GM12878 (cell line): ENCODE measurements around the gene CHN2. TPM values are rescaled to one million over a fixed set of nuclear protein-coding genes. Genes with fewer than 3 reads are reported as not detected.

Experiments used
- ATAC-seq: fragments of 200-7000 bp; cut with Tn5 transposase; 3 replicates; pipeline ENCODE4 v1.9.1; 2020; ENCODE audit warnings: mild to moderate bottlenecking, moderate library complexity
- BruUV-seq: library from RNA; stranded (reverse); fragments of 400-500 nt; replicated peaks from 2 replicates; lab custom pipeline; 2021; lab: Mats Ljungman, UMichigan
- CTCF ChIA-PET: fragments of 300-600 bp; sonication (Branson Sonifier 250); formaldehyde crosslinking; extraction: SDS; loops from one replicate; lab custom pipeline; 2021; ENCODE audit warnings: inconsistent platforms; lab: Yijun Ruan, JAX
- POLR2A ChIA-PET: fragments of 350-600 bp; formaldehyde crosslinking; extraction: SDS; loops from one replicate; lab custom pipeline; 2021; ENCODE audit warnings: inconsistent platforms; lab: Charles Lee
- RAD21 ChIA-PET: fragments of 300-600 bp; sonication (Branson Sonifier 250); formaldehyde crosslinking; loops from one replicate; lab custom pipeline; 2023; ENCODE audit warnings: antibody characterized with exemption; ENCODE audit not compliant: unreplicated experiment; lab: Charles Lee
- SMC1A ChIA-PET: fragments of 300-600 bp; sonication (Branson Sonifier 250); formaldehyde crosslinking; loops from one replicate; lab custom pipeline; 2023; ENCODE audit not compliant: unreplicated experiment, uncharacterized antibody; lab: Charles Lee
- DNase-seq: peaks from one replicate; pipeline ENCODE4 v3.0.0-alpha.2; 2011; ENCODE audit warnings: low read depth, low spot score
- FAIRE-seq: peaks from 3 replicates; lab custom pipeline; 2011; peaks lifted over from hg19 to GRCh38; lab: Jason Lieb, UNC
- H2AFZ ChIP-seq: 2 replicates; pipeline ENCODE4 v1.6.0; 2011; ENCODE audit warnings: low read depth, low read length, control low read depth; ENCODE audit not compliant: control insufficient read depth
- H3K27ac ChIP-seq: 2 replicates; pipeline ENCODE4 v1.5.1; 2011; ENCODE audit warnings: control low read depth; ENCODE audit not compliant: control insufficient read depth, insufficient read depth
- H3K27me3 ChIP-seq, 2 experiments: replicated peaks in 1 of 2; 2 replicates each; pipeline versions ENCODE4 v1.6.0 to v1.6.1; 2011; ENCODE audit warnings: low read length in 1 of 2; ENCODE audit not compliant: control insufficient read depth in 2 of 2, insufficient read depth in 2 of 2
- H3K36me3 ChIP-seq, 2 experiments: 2 replicates each; pipeline ENCODE4 v1.5.1; 2011; ENCODE audit warnings: low read length in 1 of 2; ENCODE audit not compliant: control insufficient read depth in 2 of 2, insufficient read depth in 2 of 2
- H3K4me1 ChIP-seq: 2 replicates; pipeline ENCODE4 v1.6.1; 2011; ENCODE audit warnings: mild to moderate bottlenecking, low read length, moderate library complexity, mixed read lengths; ENCODE audit not compliant: control insufficient read depth, insufficient read depth
- H3K4me2 ChIP-seq: 2 replicates; pipeline ENCODE4 v1.6.0; 2011; ENCODE audit warnings: control low read depth; ENCODE audit not compliant: control insufficient read depth, insufficient read depth
- H3K4me3 ChIP-seq: fragments of 200-600 bp; sonication (generic); 2 replicates; pipeline ENCODE4 v1.5.1; 2016
- H3K79me2 ChIP-seq: 2 replicates; pipeline ENCODE4 v1.6.0; 2011; ENCODE audit warnings: low read length; ENCODE audit not compliant: control insufficient read depth, insufficient read depth
- H3K9ac ChIP-seq: 2 replicates; pipeline ENCODE4 v1.8.0; 2011; ENCODE audit warnings: low read length, control low read depth, mixed read lengths; ENCODE audit not compliant: control insufficient read depth, insufficient read depth
- H3K9me3 ChIP-seq: replicated peaks from 3 replicates; pipeline ENCODE4 v1.5.1; 2011; ENCODE audit warnings: mild to moderate bottlenecking, low read length; ENCODE audit not compliant: control insufficient read depth, insufficient read depth
- H4K20me1 ChIP-seq: 2 replicates; pipeline ENCODE4 v1.6.0; 2011; ENCODE audit not compliant: control insufficient read depth, insufficient read depth
- CEBPZ ChIP-seq: fragments of 150-350 bp; IDR thresholded peaks from 2 replicates; pipeline ENCODE4 v1.6.1; 2016; ENCODE audit warnings: low read depth, low read length
- CREB1 ChIP-seq: IDR thresholded peaks from 2 replicates; pipeline ENCODE4 v1.6.1; 2012; ENCODE audit warnings: low read depth, mild to moderate bottlenecking, inconsistent platforms
- IRF4 ChIP-seq: IDR thresholded peaks from 2 replicates; pipeline ENCODE4 v1.6.1; 2011; ENCODE audit warnings: low read depth, low read length
- KDM1A ChIP-seq: fragments of 200-600 bp; sonication (generic); IDR thresholded peaks from 2 replicates; pipeline ENCODE4 v1.6.1; 2016; ENCODE audit warnings: borderline replicate concordance
- MEF2A ChIP-seq: IDR thresholded peaks from 2 replicates; pipeline ENCODE4 v1.6.1; 2011; ENCODE audit warnings: low read depth, mild to moderate bottlenecking, low read length, moderate library complexity; ENCODE audit not compliant: insufficient read depth
- NBN ChIP-seq: fragments of 450-650 bp; IDR thresholded peaks from 2 replicates; pipeline ENCODE4 v1.6.1; 2016
- TAF1 ChIP-seq: IDR thresholded peaks from 2 replicates; pipeline ENCODE4 v1.6.1; 2011; ENCODE audit warnings: mild to moderate bottlenecking, low read depth, low read length, borderline replicate concordance
- ZBTB40 ChIP-seq: fragments of 450-650 bp; IDR thresholded peaks from 2 replicates; pipeline ENCODE4 v1.6.1; 2016; ENCODE audit warnings: mild to moderate bottlenecking, moderate library complexity, borderline replicate concordance
- ZNF622 ChIP-seq: fragments of 450-650 bp; IDR thresholded peaks from 2 replicates; pipeline ENCODE4 v1.6.1; 2017; ENCODE audit warnings: mild to moderate bottlenecking, inconsistent platforms
- WGBS: methylation state at CpG from one replicate; pipeline ENCODE4 v1.1.6; 2016; ENCODE audit warnings: low lambda C conversion rate; ENCODE audit not compliant: insufficient replicate concordance, insufficient coverage; ENCODE audit errors: missing lambda C conversion rate; 5-methylcytosine and 5-hydroxymethylcytosine counted together
- in situ Hi-C: fragments of 300-500 bp; cut with MboI; formaldehyde crosslinking; loops from 9 replicates; pipeline ENCODE4 v1.14.3; 2018; ENCODE audit warnings: mixed read lengths
- intact Hi-C: fragments of 100-400 bp; cut with micrococcal nuclease; formaldehyde crosslinking; loops from one replicate; pipeline ENCODE4 v1.14.2; 2022; ENCODE audit not compliant: unreplicated experiment
- polyA plus RNA-seq, 11 experiments: library from polyadenylated mRNA; depleted of rRNA in 4 of 11; unstranded in 6 of 11; stranded (reverse) in 5 of 11; fragments of >200 nt; fragmentation: Nextera tagmentation in 4 of 11; fragmentation: Illumina TruSeq in 1 of 11; extraction: Ambion mirVana in 4 of 11; extraction: Trizol in 1 of 11; gene quantifications; 1 replicate in 1 of 11; 2 replicates in 10 of 11; pipeline versions ENCODE4 v1.2.1 to v1.2.3, GENCODE V29; 2011 to 2016; ENCODE audit warnings: inconsistent platforms in 2 of 11, missing spikeins in 2 of 11, low read depth in 1 of 11
- total RNA-seq, 4 experiments: library from RNA; depleted of rRNA in 3 of 4; stranded (reverse); fragments of >200 nt in 3 of 4; fragmentation: Illumina TruSeq in 1 of 4; extraction: Trizol in 1 of 4; gene quantifications; 2 replicates each; pipeline versions ENCODE4 v1.2.1 to v1.2.3, GENCODE V29; 2013 to 2021
- TF ChIP-seq, protein P1 (sequence below): IDR thresholded peaks from 2 replicates; pipeline ENCODE4 v1.6.1; 2012; ENCODE audit warnings: improper control_type of control experiment, low read depth, low read length; ENCODE audit not compliant: insufficient replicate concordance

The CHN2 gene
- total and polyA plus RNA-seq, 10 of the 15 experiments (the other 5 are each of a cell fraction or from before 2014, with no cell fraction given): 0.11 to 3.8 (median 0.37) TPM; not detected in 2

DNA sequence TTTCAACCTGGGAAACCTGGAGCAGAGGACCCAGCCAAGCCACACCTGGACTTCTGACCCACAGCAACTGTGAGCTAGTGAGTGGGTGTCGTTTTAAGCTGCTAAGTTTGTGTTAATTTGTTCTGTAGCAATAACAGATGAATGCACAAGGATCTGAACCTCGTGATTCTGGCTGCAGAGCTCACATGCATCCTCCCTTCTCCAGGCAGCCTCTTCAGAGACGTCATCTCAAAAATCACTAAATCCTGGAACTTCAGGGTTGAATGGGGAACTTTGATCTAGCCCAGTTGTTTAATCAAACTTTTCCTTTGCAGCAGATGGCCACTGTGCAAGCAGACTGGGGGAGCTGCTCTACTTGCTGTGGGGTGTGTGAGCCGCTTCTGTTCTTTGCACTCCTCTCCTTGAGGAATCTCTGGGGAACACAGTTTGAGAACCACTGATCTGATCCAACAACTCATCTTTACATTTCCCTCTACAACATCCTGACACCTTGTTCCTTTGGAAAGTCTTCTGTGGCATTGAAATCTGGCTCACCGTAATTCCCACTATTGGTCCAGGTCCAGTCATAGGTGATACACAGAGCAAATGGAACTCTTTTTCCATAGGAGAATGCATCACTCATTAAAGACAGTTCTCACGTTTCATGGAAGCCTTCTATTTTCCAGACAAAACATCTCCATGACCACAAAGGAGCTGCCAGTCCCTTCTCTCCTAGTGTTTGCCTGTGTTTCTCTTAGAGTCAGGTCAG is 90.3 kb downstream of the CHN2 start:
- FAIRE-seq: no peak
- intact Hi-C loops: loop anchor here (5.0 kb wide), 1 partner anchor 88 kb away; no protein-coding TSS in a partner anchor
- POLR2A ChIA-PET: no interaction called here
- H3K4me1 ChIP-seq: peaks cover 14% of the 10 kb centered on the region
- H3K27ac ChIP-seq: no peak overlapping the region
- H2AFZ ChIP-seq: no peak overlapping the region
- in situ Hi-C loops: no loop called here
- H3K4me2 ChIP-seq: no peak overlapping the region; the same call in 1 of the 2 replicates
- no peak for DNase-seq
- H3K4me3 ChIP-seq: no peak overlapping the region
- H3K27me3 ChIP-seq: peaks cover 0 to 7% of the 10 kb centered on the region in 2 experiments; a peak in 1 of 4 replicates
- no TSS peak for BruUV-seq
- SMC1A ChIA-PET: interaction anchor here (1.3 kb wide), 1 partner anchor 24 kb away, joined by 3 read pairs; no protein-coding TSS in a partner anchor
- no peaks in the 10 kb centered on the region; the same call in 1 of the 3 replicates for H3K9me3 ChIP-seq
- CTCF ChIA-PET: no interaction called here
- RAD21 ChIA-PET: no interaction called here
- H3K9ac ChIP-seq: no peak overlapping the region
- no peaks in the 10 kb centered on the region for H4K20me1 ChIP-seq
- H3K36me3 ChIP-seq: no peaks in the 10 kb centered on the region
- 22% methylated on average over 6 of the region's 6 CpGs for WGBS
- ATAC-seq: no peak
- no peaks in the 10 kb centered on the region for H3K79me2 ChIP-seq
- TF ChIP-seq CEBPZ (no peak), IRF4 (no peak), MEF2A (no peak), ZNF622 (no peak), TAF1 (no peak), CREB1 (no peak), NBN (no peak), ZBTB40 (no peak), KDM1A (no peak)
- TF ChIP-seq, protein P1, sequence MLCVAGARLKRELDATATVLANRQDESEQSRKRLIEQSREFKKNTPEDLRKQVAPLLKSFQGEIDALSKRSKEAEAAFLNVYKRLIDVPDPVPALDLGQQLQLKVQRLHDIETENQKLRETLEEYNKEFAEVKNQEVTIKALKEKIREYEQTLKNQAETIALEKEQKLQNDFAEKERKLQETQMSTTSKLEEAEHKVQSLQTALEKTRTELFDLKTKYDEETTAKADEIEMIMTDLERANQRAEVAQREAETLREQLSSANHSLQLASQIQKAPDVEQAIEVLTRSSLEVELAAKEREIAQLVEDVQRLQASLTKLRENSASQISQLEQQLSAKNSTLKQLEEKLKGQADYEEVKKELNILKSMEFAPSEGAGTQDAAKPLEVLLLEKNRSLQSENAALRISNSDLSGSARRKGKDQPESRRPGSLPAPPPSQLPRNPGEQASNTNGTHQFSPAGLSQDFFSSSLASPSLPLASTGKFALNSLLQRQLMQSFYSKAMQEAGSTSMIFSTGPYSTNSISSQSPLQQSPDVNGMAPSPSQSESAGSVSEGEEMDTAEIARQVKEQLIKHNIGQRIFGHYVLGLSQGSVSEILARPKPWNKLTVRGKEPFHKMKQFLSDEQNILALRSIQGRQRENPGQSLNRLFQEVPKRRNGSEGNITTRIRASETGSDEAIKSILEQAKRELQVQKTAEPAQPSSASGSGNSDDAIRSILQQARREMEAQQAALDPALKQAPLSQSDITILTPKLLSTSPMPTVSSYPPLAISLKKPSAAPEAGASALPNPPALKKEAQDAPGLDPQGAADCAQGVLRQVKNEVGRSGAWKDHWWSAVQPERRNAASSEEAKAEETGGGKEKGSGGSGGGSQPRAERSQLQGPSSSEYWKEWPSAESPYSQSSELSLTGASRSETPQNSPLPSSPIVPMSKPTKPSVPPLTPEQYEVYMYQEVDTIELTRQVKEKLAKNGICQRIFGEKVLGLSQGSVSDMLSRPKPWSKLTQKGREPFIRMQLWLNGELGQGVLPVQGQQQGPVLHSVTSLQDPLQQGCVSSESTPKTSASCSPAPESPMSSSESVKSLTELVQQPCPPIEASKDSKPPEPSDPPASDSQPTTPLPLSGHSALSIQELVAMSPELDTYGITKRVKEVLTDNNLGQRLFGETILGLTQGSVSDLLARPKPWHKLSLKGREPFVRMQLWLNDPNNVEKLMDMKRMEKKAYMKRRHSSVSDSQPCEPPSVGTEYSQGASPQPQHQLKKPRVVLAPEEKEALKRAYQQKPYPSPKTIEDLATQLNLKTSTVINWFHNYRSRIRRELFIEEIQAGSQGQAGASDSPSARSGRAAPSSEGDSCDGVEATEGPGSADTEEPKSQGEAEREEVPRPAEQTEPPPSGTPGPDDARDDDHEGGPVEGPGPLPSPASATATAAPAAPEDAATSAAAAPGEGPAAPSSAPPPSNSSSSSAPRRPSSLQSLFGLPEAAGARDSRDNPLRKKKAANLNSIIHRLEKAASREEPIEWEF: no peak
